ENCODE results near the gene KLRC3.
"Not testable (repeated sequence)": the region's sequence is repeated elsewhere in the genome, so short reads cannot be mapped to it uniquely, and the experiment has no call there.

KLRC3 gene

DNA sequence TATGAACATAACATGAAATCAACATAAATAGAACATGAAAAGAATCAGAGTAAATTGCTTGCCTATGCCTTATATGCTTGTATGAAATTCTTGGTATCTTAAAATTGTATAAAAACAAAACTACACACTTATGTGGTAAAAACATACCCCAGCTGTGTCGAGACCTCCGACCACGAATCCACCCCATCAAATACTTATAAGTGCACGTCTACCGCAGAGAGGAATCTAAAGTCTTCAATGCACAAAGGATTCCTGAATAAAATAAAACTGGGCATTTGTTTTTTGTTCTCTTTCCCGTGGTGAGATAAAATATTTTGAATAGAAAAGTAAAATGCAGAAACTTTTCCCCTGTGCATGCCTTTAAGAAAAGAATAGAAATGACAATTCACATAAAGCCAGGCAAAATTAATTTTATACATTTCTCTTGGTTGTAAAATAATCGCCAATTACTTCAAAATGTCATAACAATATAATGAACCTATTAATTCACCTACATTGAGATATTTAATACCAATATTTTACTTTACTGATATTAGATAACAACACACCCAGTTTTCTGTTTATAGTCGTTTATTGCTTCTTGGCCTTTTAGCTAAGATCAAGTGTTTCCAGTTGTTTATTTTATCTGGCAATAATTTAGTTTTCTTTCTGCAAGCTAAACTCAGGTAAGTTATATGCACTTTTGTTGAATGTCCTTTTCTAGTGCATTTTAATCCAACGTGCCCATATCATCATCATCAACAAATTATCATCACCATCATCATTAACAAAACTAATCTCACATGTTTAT, 31.6 kb downstream of the KLRC3 start:
- Histone ChIP-seq H3K4me2 (peak overlapping the region in 5 of 11 experiments; percentile 10 to 50 (median 29); a peak in 7 of 22 replicates), H3K4me3 (no peak overlapping the region)

DNA sequence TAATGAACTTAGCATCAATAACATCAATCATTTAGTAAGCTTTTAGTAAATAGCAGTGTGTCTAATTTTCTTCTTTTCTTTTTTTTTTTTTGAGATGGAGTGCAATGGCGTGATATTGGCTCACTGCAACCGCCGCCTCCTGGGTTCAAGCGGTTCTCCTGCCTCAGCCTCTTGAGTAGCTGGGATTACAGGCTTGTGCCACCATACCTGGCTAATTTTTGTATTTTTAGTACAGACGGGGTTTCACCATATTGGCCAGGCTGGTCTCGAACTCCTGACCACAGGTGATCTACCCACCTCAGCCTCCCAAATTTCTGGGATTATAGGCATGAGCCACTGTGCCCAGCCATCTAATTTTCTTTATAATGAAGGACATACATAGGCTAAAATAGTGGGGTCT, 32.9 kb downstream of the KLRC3 start:
- H3K4me1 ChIP-seq = peaks cover 18 to 41% (median 27%) of the 10 kb centered on the region in 10 experiments
- H3K27ac ChIP-seq, H3K36me3 ChIP-seq, H3K27me3 ChIP-seq, H3K4me2 ChIP-seq, H3K9ac ChIP-seq, H3K4me3 ChIP-seq, H4K20me1 ChIP-seq: not testable (repeated sequence)
- H3K9me3 ChIP-seq (replicated peaks in 1 of 11) = peaks cover 6 to 23% (median 10%) of the 10 kb centered on the region in 11 experiments; a peak in 17 of 22 replicates

More for the DNA sequence above, 31.6 kb downstream of the KLRC3 start:
- Histone ChIP-seq H3K9me3 (replicated peaks in 1 of 11) (peaks cover 5 to 12% (median 8%) of the 10 kb centered on the region in 11 experiments; a peak in 17 of 22 replicates), H4K20me1 (no peaks in the 10 kb centered on the region), H3K36me3 (no peaks in the 10 kb centered on the region), H3K9ac (no peak overlapping the region), H3K4me1 (peaks cover 21 to 52% (median 39%) of the 10 kb centered on the region in 10 experiments), H3K27ac (no peak overlapping the region), H3K27me3 (no peaks in the 10 kb centered on the region)
- TF ChIP-seq Cebpa-rat (IDR thresholded peaks at IDR 0.05) = no peak

DNA sequence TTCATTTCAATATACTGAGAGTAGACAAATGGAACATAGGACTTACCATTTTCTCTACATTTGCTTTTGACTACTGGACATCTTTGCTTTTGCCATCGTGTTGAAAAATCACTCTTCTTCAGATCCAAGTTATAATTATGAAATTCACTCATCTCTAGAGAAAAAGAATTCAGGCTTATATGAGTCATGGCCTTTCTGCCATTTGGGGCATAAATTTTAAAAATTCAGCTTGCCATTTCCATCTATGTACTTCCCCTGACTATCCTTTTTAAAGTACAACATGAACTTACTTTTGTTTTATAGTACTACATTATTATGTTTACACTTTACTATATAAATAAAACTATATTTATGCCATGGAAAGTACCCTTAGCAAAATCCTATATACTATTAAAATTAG, 33.5 kb downstream of the KLRC3 start:
- Histone ChIP-seq H3K27me3 (no peaks in the 10 kb centered on the region), H4K20me1 (no peaks in the 10 kb centered on the region), H3K4me1 (peaks cover 11 to 34% (median 21%) of the 10 kb centered on the region in 10 experiments; a peak in 19 of 20 replicates), H3K36me3 (no peaks in the 10 kb centered on the region), H3K9me3 (replicated peaks in 1 of 11) (peaks cover 7 to 28% (median 14%) of the 10 kb centered on the region in 11 experiments; a peak in 17 of 22 replicates), H3K27ac (no peak overlapping the region), H3K9ac (no peak overlapping the region), H3K4me3 (no peak overlapping the region), H3K4me2 (no peak overlapping the region)
- no peak for TF ChIP-seq Cebpa-rat (IDR thresholded peaks at IDR 0.05)

DNA sequence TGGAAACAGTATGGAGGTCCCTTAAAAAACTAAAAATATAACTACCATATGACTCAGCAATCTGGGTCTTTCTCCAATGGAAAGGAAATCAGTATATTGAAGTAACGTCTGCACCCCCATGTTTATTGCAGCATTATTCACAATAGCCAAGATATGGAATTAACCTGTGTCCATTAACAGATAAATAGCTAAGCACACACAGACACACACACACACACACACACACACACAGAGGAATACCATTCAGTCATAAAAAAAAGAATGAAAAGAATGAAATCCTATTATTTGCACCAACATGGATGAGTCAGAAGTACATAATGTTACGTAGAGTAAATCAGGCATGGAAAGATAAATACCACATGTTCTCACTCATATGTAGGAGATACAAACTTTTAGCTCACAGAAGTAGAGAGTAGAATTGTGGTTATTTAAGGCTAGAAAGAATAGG, 35.2 kb downstream of the KLRC3 start:
- Histone ChIP-seq H3K9ac (no peak overlapping the region), H4K20me1 (no peaks in the 10 kb centered on the region), H3K4me2 (no peak overlapping the region), H3K36me3 (no peaks in the 10 kb centered on the region), H3K4me1 (peaks cover 5 to 20% (median 11%) of the 10 kb centered on the region in 10 experiments; a peak in 15 of 20 replicates), H3K4me3 (no peak overlapping the region), H3K27me3 (no peaks in the 10 kb centered on the region), H3K27ac (no peak overlapping the region), H3K9me3 (replicated peaks in 1 of 11) (peaks cover 11 to 45% (median 21%) of the 10 kb centered on the region in 11 experiments; a peak in 19 of 22 replicates)
- TF ChIP-seq Cebpa-rat (IDR thresholded peaks at IDR 0.05) = no peak

DNA sequence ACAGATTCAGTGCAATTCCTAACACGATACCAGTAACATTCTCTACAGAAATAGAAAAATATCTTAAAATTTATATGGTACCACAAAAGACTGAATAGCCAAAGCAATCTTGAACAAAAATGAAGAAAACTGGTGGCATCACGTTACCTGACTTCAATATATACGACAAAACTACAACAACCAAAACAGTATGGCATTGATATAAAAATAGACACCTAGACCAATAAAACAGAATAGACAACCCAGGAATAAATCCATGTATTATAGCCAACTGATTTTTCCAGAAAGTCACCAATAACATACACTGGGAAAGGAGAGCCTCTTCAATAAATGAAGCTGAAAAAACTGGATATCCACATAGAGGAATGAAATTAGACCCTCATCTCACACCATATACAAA, 36.2 kb downstream of the KLRC3 start:
- peaks cover 0 to 10% (median 3%) of the 10 kb centered on the region in 10 experiments; a peak in 12 of 20 replicates for H3K4me1 ChIP-seq
- H3K36me3 ChIP-seq = no peaks in the 10 kb centered on the region
- no peaks in the 10 kb centered on the region for H4K20me1 ChIP-seq
- no peak for TF ChIP-seq Cebpa-rat (IDR thresholded peaks at IDR 0.05)
- H3K9me3 ChIP-seq (replicated peaks in 1 of 11) = peaks cover 11 to 47% (median 21%) of the 10 kb centered on the region in 11 experiments; a peak in 19 of 22 replicates
- no peak overlapping the region for H3K4me2 ChIP-seq
- no peaks in the 10 kb centered on the region for H3K27me3 ChIP-seq
- H3K9ac ChIP-seq = no peak overlapping the region
- no peak overlapping the region for H3K27ac ChIP-seq
- no peak overlapping the region for H3K4me3 ChIP-seq

DNA sequence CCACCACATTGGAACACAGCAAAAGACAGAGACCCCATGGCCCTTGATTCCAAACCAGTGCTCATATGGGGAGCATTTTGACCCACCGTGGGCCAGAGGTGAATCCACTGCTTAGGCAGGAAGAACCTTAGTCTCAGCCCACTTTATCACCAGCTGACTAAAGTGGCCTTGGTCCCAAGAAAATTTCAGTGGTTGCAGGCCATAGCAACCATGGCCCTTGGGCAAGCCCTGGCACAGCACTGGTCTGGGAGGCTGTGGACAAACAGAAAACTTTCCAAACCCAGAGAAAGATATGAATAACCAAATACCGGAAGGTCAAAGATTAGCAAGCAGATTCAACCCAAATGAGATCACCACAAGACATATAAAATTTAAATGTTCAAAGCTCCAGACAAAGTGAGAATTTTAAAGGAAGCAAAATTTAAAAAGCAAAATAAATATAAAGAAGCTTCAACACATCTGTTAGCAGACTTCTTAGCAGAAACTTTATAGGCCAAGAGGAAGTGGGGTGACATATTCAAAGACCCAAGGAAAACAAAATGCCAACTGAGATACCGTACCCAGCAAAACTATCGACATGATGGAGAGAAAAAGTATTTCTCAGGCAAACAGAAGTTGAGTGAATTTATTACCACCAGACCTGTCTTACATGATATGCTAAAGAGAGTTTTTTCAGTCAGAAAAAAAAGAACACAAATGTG, 38.3 kb downstream of the KLRC3 start:
- no peak overlapping the region for H3K4me2 ChIP-seq
- H3K9me3 ChIP-seq (replicated peaks in 1 of 11) = peaks cover 11 to 47% (median 21%) of the 10 kb centered on the region in 11 experiments; a peak in 19 of 22 replicates
- no peak overlapping the region for H3K9ac ChIP-seq
- H3K4me1 ChIP-seq = no peaks in the 10 kb centered on the region
- no peak overlapping the region for H3K4me3 ChIP-seq
- H4K20me1 ChIP-seq = no peaks in the 10 kb centered on the region
- no peak for TF ChIP-seq Cebpa-rat (IDR thresholded peaks at IDR 0.05)
- H3K27ac ChIP-seq = no peak overlapping the region
- H3K36me3 ChIP-seq = no peaks in the 10 kb centered on the region
- no peaks in the 10 kb centered on the region for H3K27me3 ChIP-seq

DNA sequence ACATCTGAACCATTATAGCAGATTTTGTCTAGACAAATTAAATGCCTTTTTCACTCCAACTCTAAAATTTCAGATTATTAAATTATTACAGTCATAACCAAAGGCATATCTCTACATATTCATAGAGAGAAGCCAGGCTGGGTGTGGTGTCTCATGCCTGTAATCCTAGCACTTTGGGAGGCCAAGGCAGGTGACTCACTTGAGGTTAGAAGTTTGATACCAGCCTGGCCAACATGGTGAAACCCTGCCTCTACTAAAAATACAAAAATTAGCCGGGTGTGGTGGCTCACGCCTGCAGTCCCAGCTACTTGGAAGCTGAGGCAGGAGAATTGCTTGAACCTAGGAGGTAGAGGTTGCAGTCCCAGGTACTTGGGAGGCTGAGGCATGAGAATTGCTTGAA, 41.7 kb downstream of the KLRC3 start:
- H3K4me1 ChIP-seq = peaks cover 8 to 15% (median 10%) of the 10 kb centered on the region in 10 experiments; a peak in 19 of 20 replicates
- not testable (repeated sequence) for H3K4me2 ChIP-seq

DNA sequence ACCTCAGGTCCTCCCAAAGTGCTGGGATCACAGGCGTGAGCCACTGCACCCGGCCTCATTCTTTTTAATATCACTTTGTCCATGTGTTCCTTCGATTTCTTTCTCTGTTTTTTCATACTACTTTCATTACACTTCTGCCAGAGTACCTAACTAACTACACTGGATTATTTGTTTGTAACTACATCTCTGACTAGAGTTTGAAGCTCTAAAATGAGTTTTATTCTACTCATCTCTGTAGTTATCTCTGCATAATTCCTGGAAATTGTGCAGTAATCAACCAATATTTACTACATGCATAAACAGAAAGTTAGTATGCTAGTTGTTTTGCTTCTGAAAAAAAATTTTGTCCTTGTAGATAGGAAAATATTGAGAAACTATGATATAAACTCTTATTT, 45.8 kb downstream of the KLRC3 start:
- Histone ChIP-seq H3K4me2 (peak overlapping the region; percentile 43 to 73 (median 55); a peak in 20 of 22 replicates), H3K36me3 (no peaks in the 10 kb centered on the region; a peak in 1 of 22 replicates), H3K9ac (peak overlapping the region in 9 of 11 experiments; percentile 6 to 64 (median 45); a peak in 10 of 22 replicates), H3K9me3 (replicated peaks in 1 of 11) (peaks cover 0 to 24% (median 6%) of the 10 kb centered on the region in 11 experiments; a peak in 10 of 22 replicates), H3K27ac (peak overlapping the region in 10 of 11 experiments; percentile 31 to 78 (median 66); a peak in 19 of 22 replicates), H4K20me1 (no peaks in the 10 kb centered on the region), H3K4me1 (peaks cover 19 to 45% (median 32%) of the 10 kb centered on the region in 10 experiments), H3K27me3 (no peaks in the 10 kb centered on the region), H3K4me3 (no peak overlapping the region)
- no peak for TF ChIP-seq Cebpa-rat (IDR thresholded peaks at IDR 0.05)

More for the DNA sequence above, 41.7 kb downstream of the KLRC3 start:
- peaks cover 5 to 43% (median 18%) of the 10 kb centered on the region in 11 experiments; a peak in 15 of 22 replicates for H3K9me3 ChIP-seq (replicated peaks in 1 of 11)
- not testable (repeated sequence) for H3K27me3 ChIP-seq, H3K27ac ChIP-seq, H3K9ac ChIP-seq, H3K4me3 ChIP-seq, H3K36me3 ChIP-seq, H4K20me1 ChIP-seq

DNA sequence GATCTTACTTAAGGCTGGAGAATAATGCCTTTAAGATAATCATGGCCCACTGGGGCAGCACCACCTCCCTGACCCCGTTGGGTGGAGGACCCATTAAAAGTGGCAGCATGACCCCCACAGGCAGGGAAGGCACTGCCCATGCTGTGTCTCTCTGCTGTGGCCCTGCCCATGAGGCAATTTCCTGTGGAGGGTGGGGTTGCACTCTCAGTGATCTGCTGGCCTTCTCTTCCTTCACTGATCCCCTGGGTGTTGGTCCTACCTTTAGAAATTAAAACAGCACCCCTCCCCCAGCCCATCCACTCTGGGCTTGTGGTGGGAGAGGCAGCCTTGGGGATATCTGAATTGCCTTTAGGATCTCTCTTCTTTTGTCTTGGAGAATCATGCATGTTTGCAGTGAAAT, 47.8 kb downstream of the KLRC3 start:
- Histone ChIP-seq H3K9ac (peak overlapping the region in 3 of 11 experiments; percentile 6 to 23 (median 7); a peak in 5 of 22 replicates), H3K27ac (peak overlapping the region in 10 of 11 experiments; percentile 30 to 78 (median 60); a peak in 18 of 22 replicates), H3K27me3 (no peaks in the 10 kb centered on the region), H3K4me3 (0 out of 20 replicates have a peak overlapping the region, but pooled peaks of 2 of the 10 experiments have one; percentile 4 to 16), H4K20me1 (no peaks in the 10 kb centered on the region), H3K36me3 (peaks cover 0 to 3% (median 0%) of the 10 kb centered on the region in 11 experiments; a peak in 1 of 22 replicates), H3K4me1 (peaks cover 19 to 45% (median 32%) of the 10 kb centered on the region in 10 experiments), H3K9me3 (replicated peaks in 1 of 11) (peaks cover 11 to 39% (median 18%) of the 10 kb centered on the region in 11 experiments), H3K4me2 (peak overlapping the region; percentile 62 to 83 (median 73))
- peak in 2 of 11 experiments; percentile 10 to 35; a peak in 1 of 22 replicates for TF ChIP-seq Cebpa-rat (IDR thresholded peaks at IDR 0.05)

DNA sequence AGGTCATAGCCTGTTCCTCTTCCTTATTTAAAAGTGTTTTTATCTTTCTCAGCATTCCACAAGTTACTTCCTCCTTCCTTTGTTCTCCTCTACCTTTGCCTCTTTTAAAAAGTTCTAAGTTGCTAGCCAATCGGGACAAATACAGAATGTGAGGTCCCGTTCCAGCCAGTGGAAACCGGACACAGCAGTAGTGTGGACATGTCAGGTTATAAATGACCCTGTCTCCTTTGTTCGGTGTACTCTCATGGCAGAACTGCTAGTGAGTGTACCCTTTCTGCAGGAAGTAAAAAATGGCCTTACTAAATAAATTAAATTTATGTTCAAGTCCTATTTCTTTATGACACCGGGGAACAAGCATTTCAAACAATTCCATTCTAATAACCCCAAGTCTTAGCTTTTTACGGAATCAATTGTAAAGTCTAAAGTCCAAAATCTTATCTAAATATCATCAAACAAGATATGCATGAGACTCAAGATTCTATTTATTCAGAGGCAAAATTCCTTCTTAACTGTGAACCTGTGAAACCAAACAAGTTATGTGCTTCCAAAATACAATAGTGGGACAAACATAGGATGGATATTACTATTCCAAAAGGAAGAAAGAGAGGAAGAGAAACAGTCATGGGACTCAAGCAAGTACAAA, 48.4 kb downstream of the KLRC3 start:
- H3K9me3 ChIP-seq (replicated peaks in 1 of 11) = peaks cover 15 to 45% (median 23%) of the 10 kb centered on the region in 11 experiments
- H3K4me1 ChIP-seq = peaks cover 19 to 45% (median 32%) of the 10 kb centered on the region in 10 experiments
- H3K4me2 ChIP-seq = peak overlapping the region; percentile 62 to 83 (median 73)
- H3K36me3 ChIP-seq, H3K27me3 ChIP-seq, H4K20me1 ChIP-seq: not testable (repeated sequence)
- H3K4me3 ChIP-seq = 0 out of 20 replicates have a peak overlapping the region, but pooled peaks of 1 of the 10 experiments have one; percentile 16
- H3K27ac ChIP-seq = peak overlapping the region in 10 of 11 experiments; percentile 30 to 78 (median 60); a peak in 18 of 22 replicates
- peak overlapping the region in 2 of 11 experiments; percentile 6 to 23; a peak in 3 of 22 replicates for H3K9ac ChIP-seq
